Lower lobe of right lung (tissue), 2 donors: ENCODE results near the gene TBXAS1. TPM values are rescaled to one million over a fixed set of nuclear protein-coding genes. Genes with fewer than 3 reads are reported as not detected.

ENCODE experiments used
- ATAC-seq, 2 donors: fragments of 200-7000 bp; cut with Tn5 transposase; one replicate each; pipeline ENCODE4 v1.9.1; 2020 to 2022; ENCODE audit warnings: mild to moderate bottlenecking in 2 of 2, moderate library complexity in 2 of 2
- DNase-seq: peaks from one replicate; pipeline ENCODE4 v3.0.0-alpha.2; 2020
- H3K27ac ChIP-seq: fragments of 200-600 bp; one replicate; pipeline ENCODE4 v1.8.0; 2022
- H3K27me3 ChIP-seq: fragments of 200-600 bp; one replicate; pipeline ENCODE4 v1.8.0; 2022; ENCODE audit warnings: low read depth
- H3K36me3 ChIP-seq: fragments of 200-600 bp; one replicate; pipeline ENCODE4 v1.8.0; 2022; ENCODE audit warnings: mild to moderate bottlenecking
- H3K4me1 ChIP-seq: fragments of 200-600 bp; one replicate; pipeline ENCODE4 v1.8.0; 2022
- H3K4me3 ChIP-seq: fragments of 200-600 bp; one replicate; pipeline ENCODE4 v1.8.0; 2022; ENCODE audit warnings: mild to moderate bottlenecking
- H3K9me3 ChIP-seq: fragments of 200-600 bp; one replicate; pipeline ENCODE4 v1.8.0; 2022
- CTCF ChIP-seq: fragments of 200-600 bp; IDR thresholded peaks from one replicate; pipeline ENCODE4 v1.8.0; 2022; ENCODE audit warnings: antibody characterized with exemption, mild to moderate bottlenecking
- intact Hi-C: fragments of 100-400 bp; cut with DNase I; formaldehyde crosslinking; loops from one replicate; pipeline ENCODE4 v1.11.0; 2022
- total RNA-seq: library from RNA; stranded (reverse); fragmentation: NEBNext Ultra II Directional; extraction: Animal tissue kit (Norgen Biotek cat#: 25700); gene quantifications from one replicate; pipeline ENCODE4 v1.2.1, GENCODE V29; 2021
- donor health status: DM: no; HTN: yes; CAD: no; lungs with severe emphysema.

Gene TBXAS1
- total RNA-seq, 1 donor from 2014 or later, result 92.6 TPM

DNA sequence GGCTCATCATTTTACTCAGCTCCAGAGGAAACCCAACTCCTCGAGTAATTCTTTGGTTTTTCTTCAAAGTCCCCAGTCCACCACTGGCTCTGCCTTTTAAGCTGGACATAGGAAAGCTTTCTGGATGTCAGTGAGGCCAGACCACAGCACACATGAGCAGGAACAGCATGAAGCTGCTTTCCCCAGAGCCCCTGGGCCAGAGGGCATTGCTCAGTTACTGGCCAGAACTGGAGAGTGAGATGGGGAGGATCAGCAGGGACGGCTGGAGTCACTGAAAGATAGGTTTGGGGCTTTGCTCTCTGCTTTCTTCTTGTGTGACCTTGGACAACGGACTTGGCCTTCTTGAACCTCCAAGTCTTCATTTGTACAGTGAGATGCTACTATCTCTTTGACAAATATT is 190.5 kb downstream of the TBXAS1 start:
- no peak overlapping the region for H3K27ac ChIP-seq
- DNase-seq (no peak), ATAC-seq (no peak)
- no peak overlapping the region for H3K4me3 ChIP-seq
- no peaks in the 10 kb centered on the region for H3K4me1 ChIP-seq
- no peak for TF ChIP-seq CTCF
- intact Hi-C loops, result no loop called here
- H3K9me3 ChIP-seq, result no peaks in the 10 kb centered on the region
- H3K36me3 ChIP-seq, result peaks cover 25% of the 10 kb centered on the region
- no peaks in the 10 kb centered on the region for H3K27me3 ChIP-seq

GRCh38 chr7:140021603-140022002 is 192.5 kb downstream of the TBXAS1 start:
- Histone ChIP-seq H3K4me1 (no peaks in the 10 kb centered on the region), H3K27me3 (no peaks in the 10 kb centered on the region), H3K36me3 (peaks cover 45% of the 10 kb centered on the region), H3K27ac (no peak overlapping the region), H3K4me3 (no peak overlapping the region), H3K9me3 (no peaks in the 10 kb centered on the region)
- DNase-seq, result no peak
- no peak for ATAC-seq
- intact Hi-C loops, result no loop called here
- TF ChIP-seq CTCF, result no peak

DNA sequence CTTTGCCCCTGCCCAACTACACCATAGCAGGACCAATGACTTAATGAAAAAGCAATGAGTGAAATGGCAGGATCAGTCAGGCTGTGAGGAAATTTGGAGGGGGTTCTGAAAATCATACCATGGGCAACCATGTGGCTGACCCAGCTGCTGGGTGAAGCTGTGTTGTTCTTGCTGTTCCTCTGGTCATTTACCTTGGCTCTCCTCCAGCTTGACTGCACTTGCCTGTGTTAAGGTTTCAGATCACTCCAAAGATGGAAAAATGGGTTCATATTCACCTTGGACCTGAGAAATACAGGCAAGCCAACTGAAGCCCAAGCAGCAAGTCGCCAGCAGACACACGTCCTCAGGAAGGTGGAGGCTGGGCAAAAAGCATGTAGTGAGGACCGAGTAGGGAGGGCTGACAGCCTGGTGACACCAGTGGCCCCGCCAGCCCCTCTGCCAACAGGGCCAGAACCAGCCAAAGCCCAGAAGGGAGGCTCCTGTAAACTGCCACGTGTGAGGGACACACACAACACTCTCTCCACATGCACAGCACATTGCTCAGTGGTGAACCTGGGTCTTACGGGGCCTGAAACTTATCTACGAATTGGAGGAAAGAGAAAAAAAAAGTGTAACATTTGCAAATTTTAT is 193.6 kb downstream of the TBXAS1 start:
- no peak for ATAC-seq
- Histone ChIP-seq H3K4me1 (no peaks in the 10 kb centered on the region), H3K27ac (no peak overlapping the region), H3K27me3 (no peaks in the 10 kb centered on the region), H3K4me3 (no peak overlapping the region), H3K36me3 (peaks cover 56% of the 10 kb centered on the region), H3K9me3 (no peaks in the 10 kb centered on the region)
- DNase-seq, result no peak
- no peak for TF ChIP-seq CTCF
- intact Hi-C loops, result no loop called here

GRCh38 chr7:140023728-140024127 is 194.7 kb downstream of the TBXAS1 start:
- intact Hi-C loops, result no loop called here
- Histone ChIP-seq H3K4me3 (no peak overlapping the region), H3K27ac (no peak overlapping the region), H3K36me3 (peaks cover 66% of the 10 kb centered on the region), H3K4me1 (no peaks in the 10 kb centered on the region), H3K9me3 (no peaks in the 10 kb centered on the region), H3K27me3 (no peaks in the 10 kb centered on the region)
- ATAC-seq (no peak), DNase-seq (no peak)
- TF ChIP-seq CTCF, result no peak

DNA sequence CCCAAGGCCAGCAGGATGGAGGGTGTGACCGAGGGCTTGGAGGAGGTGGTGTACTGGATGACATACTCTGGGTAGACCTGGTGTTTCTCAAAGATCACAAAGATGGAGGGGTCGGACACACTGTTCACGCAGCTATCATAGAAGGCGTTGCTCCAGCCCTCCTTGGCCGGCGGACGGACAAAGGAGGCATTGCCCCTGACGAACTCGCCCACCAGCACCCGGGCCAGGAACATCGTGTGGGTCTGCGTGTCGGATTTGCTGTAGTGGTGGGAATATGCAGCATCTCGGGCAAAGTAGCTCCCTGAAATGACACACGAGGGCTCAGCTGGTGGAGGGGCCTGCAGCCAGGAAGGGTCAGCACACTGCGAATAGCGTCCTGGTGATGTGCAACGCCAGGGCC is 195.5 kb downstream of the TBXAS1 start:
- intact Hi-C loops, result no loop called here

More for the DNA sequence above, 195.5 kb downstream of the TBXAS1 start:
- Histone ChIP-seq H3K4me1 (no peaks in the 10 kb centered on the region), H3K36me3 (peaks cover 71% of the 10 kb centered on the region), H3K27ac (no peak overlapping the region), H3K4me3 (no peak overlapping the region), H3K27me3 (no peaks in the 10 kb centered on the region), H3K9me3 (no peaks in the 10 kb centered on the region)
- no peak for TF ChIP-seq CTCF
- ATAC-seq (no peak), DNase-seq (no peak)
